Common myeloid progenitor, CD34-positive (primary cell): ENCODE results near the gene GGT6.

Source experiments
- CTCF ChIA-PET: fragments of 350-600 bp; sonication (Branson Sonifier 250); formaldehyde crosslinking; loops from one replicate; lab custom pipeline; 2021; ENCODE audit warnings: antibody characterized with exemption; lab: Charles Lee
- POLR2A ChIA-PET: fragments of 350-600 bp; sonication (Branson Sonifier 250); formaldehyde crosslinking; loops from one replicate; lab custom pipeline; 2021; ENCODE audit warnings: antibody characterized with exemption; lab: Charles Lee
- DNase-seq, 3 donors: peaks; one replicate each; pipeline versions ENCODE4 v3.0.0 to v3.0.0-alpha.2; 2013
- H3K27ac ChIP-seq, 2 experiments: 1 replicate in 1 of 2; 2 replicates in 1 of 2; pipeline ENCODE4 v1.7.0; 2013; ENCODE audit warnings: inconsistent platforms in 2 of 2, low read length in 2 of 2, mild to moderate bottlenecking in 2 of 2, low read depth in 1 of 2, moderate library complexity in 1 of 2; ENCODE audit not compliant: severe bottlenecking in 2 of 2, insufficient read depth in 1 of 2, poor library complexity in 1 of 2
- H3K27me3 ChIP-seq, 5 experiments: replicated peaks in 2 of 5; 1 replicate in 3 of 5; 2 replicates in 2 of 5; pipeline versions ENCODE4 v1.6.1 to v1.7.0; 2013; ENCODE audit warnings: low read length in 4 of 5, mild to moderate bottlenecking in 2 of 5, moderate library complexity in 2 of 5, inconsistent platforms in 1 of 5; ENCODE audit not compliant: insufficient read depth in 5 of 5, control insufficient read depth in 4 of 5
- H3K36me3 ChIP-seq, 4 experiments: 1 replicate in 2 of 4; 2 replicates in 2 of 4; pipeline versions ENCODE4 v1.6.1 to v1.7.0; 2013; ENCODE audit warnings: low read length in 3 of 4, control low read depth in 1 of 4, mild to moderate bottlenecking in 1 of 4; ENCODE audit not compliant: control insufficient read depth in 4 of 4, insufficient read depth in 4 of 4
- H3K4me1 ChIP-seq, 4 experiments: 1 replicate in 3 of 4; 2 replicates in 1 of 4; pipeline versions ENCODE4 v1.6.1 to v1.7.1; 2013; ENCODE audit warnings: low read length in 3 of 4, mild to moderate bottlenecking in 3 of 4, control low read depth in 1 of 4, inconsistent platforms in 1 of 4, moderate library complexity in 1 of 4; ENCODE audit not compliant: control insufficient read depth in 4 of 4, insufficient read depth in 4 of 4; ENCODE audit errors: control extremely low read depth in 1 of 4
- H3K4me3 ChIP-seq, 7 experiments: 1 replicate in 4 of 7; 2 replicates in 3 of 7; pipeline versions ENCODE4 v1.5.1 to v1.7.0; 2013; ENCODE audit warnings: mild to moderate bottlenecking in 7 of 7, low read length in 6 of 7, moderate library complexity in 6 of 7, inconsistent platforms in 2 of 7, low read depth in 2 of 7, control low read depth in 1 of 7; ENCODE audit not compliant: insufficient read depth in 4 of 7, control insufficient read depth in 1 of 7; ENCODE audit errors: extremely low read depth in 1 of 7
- H3K9me3 ChIP-seq, 5 experiments: 1 replicate in 4 of 5; 2 replicates in 1 of 5; pipeline versions ENCODE4 v1.6.1 to v1.7.1; 2013; ENCODE audit warnings: low read length in 4 of 5, mild to moderate bottlenecking in 2 of 5, inconsistent platforms in 1 of 5, low read depth in 1 of 5, moderate library complexity in 1 of 5; ENCODE audit not compliant: control insufficient read depth in 4 of 5, insufficient read depth in 2 of 5; ENCODE audit errors: control extremely low read depth in 1 of 5
- WGBS: methylation state at CpG from one replicate; pipeline ENCODE4 v1.1.5; 2013; ENCODE audit not compliant: insufficient coverage; 5-methylcytosine and 5-hydroxymethylcytosine counted together

The GGT6 gene

DNA sequence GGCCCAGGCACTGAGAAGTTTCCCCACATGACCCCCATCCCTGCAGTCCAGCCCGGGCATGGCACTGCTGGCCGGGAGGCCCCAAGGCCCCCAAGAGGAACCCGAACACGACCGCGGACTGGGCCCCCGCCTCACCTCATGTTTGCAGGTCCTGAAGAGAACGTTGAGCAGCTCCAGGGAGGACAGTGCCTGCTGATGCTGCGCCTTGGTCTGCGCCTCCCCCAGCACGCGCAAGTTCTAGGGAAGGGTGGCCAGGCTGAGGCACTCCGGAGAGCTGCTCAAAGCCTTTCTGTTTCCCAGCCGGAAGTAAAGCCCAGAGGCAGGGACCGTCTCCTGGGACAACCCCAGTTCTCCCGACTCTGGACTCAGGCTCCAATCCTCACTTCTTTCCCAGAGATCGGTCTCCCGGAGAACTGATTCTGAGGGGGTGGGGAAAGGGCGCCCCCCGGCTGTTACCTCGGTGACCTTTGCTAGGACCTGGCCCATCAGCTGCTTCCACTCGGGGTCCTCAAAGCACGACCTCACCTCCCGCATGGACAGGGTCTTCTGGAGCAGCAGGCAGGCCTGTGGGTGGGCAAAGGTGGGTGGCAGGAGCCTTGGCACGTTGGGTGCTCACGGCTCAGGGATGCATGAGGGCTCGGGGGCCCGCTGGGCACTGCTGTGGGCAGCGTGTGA is 18.9 kb downstream of the GGT6 start:
- Histone ChIP-seq H3K27ac (no peak overlapping the region), H3K36me3 (peaks cover 4 to 95% (median 47%) of the 10 kb centered on the region in 4 experiments), H3K4me1 (peaks cover 0 to 42% (median 19%) of the 10 kb centered on the region in 4 experiments), H3K9me3 (no peaks in the 10 kb centered on the region), H3K27me3 (no peaks in the 10 kb centered on the region), H3K4me3 (no peak overlapping the region)
- POLR2A ChIA-PET: no interaction called here
- 85% methylated on average over 28 of the region's 29 CpGs for WGBS
- CTCF ChIA-PET: interaction anchor here (1.0 to 4.5 kb wide), 11 partner anchors 12 to 125 kb away, joined by 3 to 19 read pairs (median 5); partner anchors contain the start of gene MYBBP1A
- DNase-seq: no peak

DNA sequence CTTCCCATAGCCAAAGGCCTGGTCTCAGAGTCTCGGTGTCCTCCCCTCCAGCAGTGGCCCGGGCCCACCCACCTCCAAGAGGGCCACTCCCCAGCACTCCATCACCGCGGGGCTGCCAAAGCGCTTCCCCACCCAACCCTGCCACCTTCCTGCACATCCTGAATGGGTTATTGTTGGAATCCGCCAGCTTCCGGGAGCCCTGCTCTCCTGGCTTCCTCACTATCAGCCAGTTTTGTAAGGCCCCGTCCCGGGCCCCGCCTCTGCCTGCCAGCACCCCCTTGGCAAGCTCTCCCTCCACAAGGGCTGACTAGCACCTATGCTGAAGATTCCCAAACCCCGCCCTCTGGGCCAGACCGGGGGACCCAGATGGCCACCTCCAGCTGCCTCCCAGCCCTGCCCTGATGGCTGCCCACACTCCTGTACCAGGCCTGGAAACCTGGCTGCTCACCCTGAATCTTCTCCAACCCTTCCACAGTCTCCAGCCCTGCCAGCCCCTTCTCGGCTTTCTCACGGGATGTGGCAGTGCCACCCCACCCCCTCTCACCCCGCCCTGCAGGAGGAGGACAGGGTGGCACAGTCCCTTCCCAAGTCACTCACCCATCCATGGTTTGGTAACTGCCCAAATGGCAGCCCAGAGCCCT is 19.6 kb downstream of the GGT6 start:
- 47% methylated on average over 13 of the region's 15 CpGs for WGBS
- POLR2A ChIA-PET: interaction anchor here (0.6 kb wide), 1 partner anchor 118 kb away, joined by 6 read pairs; no protein-coding TSS in a partner anchor
- Histone ChIP-seq H3K4me1 (peaks cover 0 to 47% (median 23%) of the 10 kb centered on the region in 4 experiments), H3K27me3 (no peaks in the 10 kb centered on the region), H3K27ac (peak overlapping the region in 1 of 2 experiments; percentile 5), H3K36me3 (peaks cover 4 to 93% (median 46%) of the 10 kb centered on the region in 4 experiments), H3K4me3 (no peak overlapping the region), H3K9me3 (no peaks in the 10 kb centered on the region)
- CTCF ChIA-PET: interaction anchor here (1.0 to 4.5 kb wide), 14 partner anchors 12 to 125 kb away, joined by 3 to 19 read pairs (median 4); partner anchors contain the start of genes GGT6 and MYBBP1A
- no peak for DNase-seq

DNA sequence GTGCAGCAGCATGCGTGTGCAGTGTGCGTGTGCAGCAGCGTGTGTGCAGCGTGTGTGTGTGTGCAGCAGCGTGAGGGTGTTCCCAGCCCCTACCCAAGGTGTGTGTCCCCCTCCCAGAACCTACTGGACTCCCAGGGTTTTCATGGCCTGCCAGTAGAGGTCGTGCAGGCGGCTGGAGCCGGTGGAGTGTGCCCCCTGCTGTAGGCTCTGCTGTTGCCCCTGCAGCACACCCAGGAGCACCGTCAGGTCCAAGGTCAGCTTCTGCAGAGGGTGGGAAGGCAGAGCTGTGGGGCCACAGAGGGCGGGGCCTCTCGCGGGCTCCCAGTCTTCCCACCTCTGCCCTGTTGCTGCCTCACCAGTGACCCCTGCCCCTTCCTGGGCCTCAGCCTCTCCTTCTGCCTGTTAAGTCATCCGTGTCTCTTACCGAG is 20.1 kb downstream of the GGT6 start:
- ChIA-PET CTCF (interaction anchor here (1.0 to 4.5 kb wide), 14 partner anchors 13 to 124 kb away, joined by 3 to 19 read pairs (median 4); partner anchors contain the start of genes GGT6 and MYBBP1A), POLR2A (interaction anchor here (0.6 kb wide), 1 partner anchor 119 kb away, joined by 6 read pairs; no protein-coding TSS in a partner anchor)
- Histone ChIP-seq H3K27ac (peak overlapping the region in 1 of 2 experiments; percentile 5), H3K4me3 (no peak overlapping the region), H3K4me1 (peaks cover 0 to 48% (median 23%) of the 10 kb centered on the region in 4 experiments), H3K9me3 (no peaks in the 10 kb centered on the region), H3K27me3 (no peaks in the 10 kb centered on the region), H3K36me3 (peaks cover 4 to 93% (median 45%) of the 10 kb centered on the region in 4 experiments)
- WGBS: 59% methylated on average over 13 of the region's 14 CpGs
- peak; percentile 49 to 57 (median 57) for DNase-seq

DNA sequence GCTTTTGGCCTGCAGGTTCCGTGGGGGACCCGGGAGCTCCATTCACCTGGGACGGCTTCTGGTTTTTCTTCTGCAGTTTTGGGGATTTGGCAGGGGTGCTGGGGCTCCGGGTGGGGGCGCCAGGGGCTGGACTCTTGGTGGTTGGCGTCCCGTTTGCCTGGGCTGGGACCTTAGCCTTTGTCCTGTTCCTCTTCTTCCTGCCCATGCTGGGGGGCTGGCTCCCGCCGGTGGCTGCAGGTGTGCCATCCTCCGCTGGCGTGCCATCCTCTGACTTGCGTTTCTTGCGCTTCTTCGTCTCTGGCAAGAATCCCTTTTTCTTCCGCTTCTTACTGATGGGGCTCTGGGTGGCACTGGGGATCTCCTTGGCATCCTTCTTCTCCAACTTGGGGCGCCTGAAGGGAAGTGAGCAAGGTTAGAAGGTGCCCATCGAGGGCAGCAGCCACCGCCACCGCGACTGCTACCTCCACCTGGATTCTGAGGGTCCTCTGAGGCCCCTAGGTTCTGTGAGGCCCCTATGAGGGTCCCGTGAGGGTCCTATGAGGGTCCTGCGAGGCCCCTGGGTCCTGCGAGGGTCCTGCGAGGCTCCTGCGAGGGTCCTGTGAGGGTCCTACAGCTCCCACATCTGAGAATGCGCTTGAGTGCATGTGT is 20.7 kb downstream of the GGT6 start:
- Histone ChIP-seq H3K27ac (no peak overlapping the region), H3K9me3 (no peaks in the 10 kb centered on the region), H3K36me3 (peaks cover 4 to 92% (median 45%) of the 10 kb centered on the region in 4 experiments), H3K27me3 (no peaks in the 10 kb centered on the region), H3K4me1 (peaks cover 0 to 48% (median 23%) of the 10 kb centered on the region in 4 experiments), H3K4me3 (no peak overlapping the region)
- CTCF ChIA-PET: interaction anchor here (1.0 to 3.5 kb wide), 8 partner anchors 9 to 124 kb away, joined by 3 to 18 read pairs (median 6); partner anchors contain the start of genes GGT6 and MYBBP1A
- WGBS: 95% methylated on average over 23 of the region's 26 CpGs
- DNase-seq: no peak
- POLR2A ChIA-PET: no interaction called here

DNA sequence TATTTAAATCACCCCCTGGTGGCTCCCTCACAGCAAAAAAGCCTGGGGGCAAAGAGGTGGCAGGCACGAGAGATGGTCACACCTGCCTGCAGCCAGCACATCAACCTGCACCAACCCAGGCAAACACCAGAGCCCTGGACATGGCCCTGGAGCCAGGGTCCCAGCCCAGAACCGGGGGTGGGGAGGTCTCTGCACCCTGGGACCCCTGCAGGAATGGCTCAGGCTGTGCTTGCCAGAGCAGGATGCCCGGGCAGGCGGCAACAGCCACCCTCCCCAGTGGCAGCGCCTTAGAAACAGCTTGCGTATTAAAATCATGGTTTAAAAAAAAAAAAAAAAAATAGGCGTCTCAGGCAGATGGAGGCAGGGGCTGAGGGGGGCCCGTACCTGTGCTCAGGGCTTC is 21.4 kb downstream of the GGT6 start:
- ChIA-PET POLR2A (interaction anchor here (1.1 kb wide), 1 partner anchor 39 kb away, joined by 4 read pairs; no protein-coding TSS in a partner anchor), CTCF (interaction anchor here (1.0 to 3.5 kb wide), 6 partner anchors 10 to 118 kb away, joined by 3 to 18 read pairs (median 5); partner anchors contain the start of gene SPNS3)
- Histone ChIP-seq H3K4me1 (peaks cover 0 to 54% (median 25%) of the 10 kb centered on the region in 4 experiments), H3K27me3 (no peaks in the 10 kb centered on the region), H3K27ac (no peak overlapping the region), H3K9me3 (no peaks in the 10 kb centered on the region), H3K4me3 (no peak overlapping the region), H3K36me3 (peaks cover 8 to 93% (median 47%) of the 10 kb centered on the region in 4 experiments)
- peak in 1 of 3 donors; percentile 28 for DNase-seq
- WGBS: 93% methylated on average over 2 of the region's 8 CpGs

DNA sequence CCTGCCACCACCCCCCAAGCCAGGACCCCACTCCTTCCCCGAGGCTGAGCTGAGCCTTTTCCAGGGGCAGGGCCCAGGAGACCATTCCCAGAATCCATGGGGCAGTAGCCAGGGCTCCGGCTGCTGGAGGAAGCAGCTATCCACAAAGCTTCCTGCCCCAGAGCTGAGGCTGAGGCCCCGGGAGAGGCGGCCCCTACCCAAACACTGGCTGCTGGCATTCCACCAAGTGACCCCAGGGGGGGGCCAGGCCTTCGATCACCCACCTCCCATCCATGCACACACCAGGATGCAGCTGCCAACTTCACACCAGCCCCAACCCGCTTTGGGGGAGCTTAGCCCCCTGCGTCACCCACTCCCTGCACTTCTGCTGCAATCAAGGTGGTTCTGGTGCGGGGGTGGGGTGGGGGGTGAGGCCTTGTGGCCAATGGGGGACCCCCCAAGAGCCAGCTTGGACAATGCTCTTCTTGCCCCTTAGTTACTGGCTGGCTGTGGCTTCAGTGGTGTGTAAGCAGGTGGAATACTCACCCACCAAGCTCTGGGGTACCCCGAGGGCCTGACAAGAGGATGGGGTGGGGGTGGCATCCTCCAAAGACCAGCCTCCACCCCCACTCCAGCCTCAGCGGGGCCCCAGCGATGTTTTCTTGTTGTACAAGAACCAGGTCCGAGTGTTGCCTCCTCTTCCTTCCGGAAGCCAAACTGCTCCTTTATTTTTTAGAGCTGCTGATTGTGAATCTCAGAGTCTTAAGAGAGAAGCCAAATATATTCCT is 22.0 kb downstream of the GGT6 start:
- Histone ChIP-seq H3K9me3 (no peaks in the 10 kb centered on the region), H3K4me1 (peaks cover 0 to 60% (median 28%) of the 10 kb centered on the region in 4 experiments), H3K27me3 (no peaks in the 10 kb centered on the region), H3K36me3 (peaks cover 8 to 91% (median 46%) of the 10 kb centered on the region in 4 experiments), H3K27ac (no peak overlapping the region), H3K4me3 (no peak overlapping the region)
- CTCF ChIA-PET: interaction anchor here (0.6 to 3.5 kb wide), 12 partner anchors 9 to 323 kb away, joined by 3 to 18 read pairs (median 3); partner anchors contain the start of gene SPNS3
- 55% methylated on average over 6 of the region's 13 CpGs for WGBS
- POLR2A ChIA-PET: interaction anchor here (1.1 kb wide), 1 partner anchor 38 kb away, joined by 4 read pairs; no protein-coding TSS in a partner anchor
- peak in 1 of 3 donors; percentile 24 for DNase-seq
